B cell (primary cell): ENCODE data around the gene CRELD2.

Source experiments
- EZH2 ChIP-seq: IDR thresholded peaks from 2 replicates; pipeline ENCODE4 v1.6.1; 2012; ENCODE audit warnings: borderline replicate concordance, low read depth, mild to moderate bottlenecking, moderate library complexity, low read length; ENCODE audit not compliant: insufficient read depth, poor library complexity, severe bottlenecking
- TF ChIP-seq, protein P1 (sequence below): fragments of 200-600 bp; IDR thresholded peaks from one replicate; pipeline ENCODE4 v1.8.0; 2022; ENCODE audit warnings: antibody characterized with exemption, mild to moderate bottlenecking

DNA sequence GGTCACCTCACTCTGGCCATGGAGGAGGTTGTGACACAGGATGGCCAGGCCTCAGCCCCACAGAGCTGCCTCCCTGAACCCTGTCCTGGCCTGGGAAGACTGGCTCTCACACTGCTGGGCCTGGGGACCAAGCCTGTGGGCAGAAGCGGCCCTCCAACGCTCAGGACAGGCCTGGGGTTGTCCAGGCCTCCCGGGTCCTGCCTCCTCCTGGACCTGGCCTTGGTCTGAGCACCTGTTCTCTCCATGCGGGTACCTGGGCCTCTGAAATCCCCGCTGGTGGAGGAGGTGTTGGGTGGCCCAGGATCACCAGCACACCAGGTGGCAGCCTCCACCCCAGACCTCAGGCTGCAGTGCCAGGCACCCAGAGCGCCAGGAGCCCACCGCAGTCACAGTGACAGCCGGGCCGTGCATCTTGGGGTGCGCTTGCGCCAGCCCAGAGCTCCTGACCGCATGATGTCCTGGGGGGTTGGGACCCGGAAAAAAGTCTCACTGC is 26.0 kb downstream of the CRELD2 start:
- TF ChIP-seq, protein P1, sequence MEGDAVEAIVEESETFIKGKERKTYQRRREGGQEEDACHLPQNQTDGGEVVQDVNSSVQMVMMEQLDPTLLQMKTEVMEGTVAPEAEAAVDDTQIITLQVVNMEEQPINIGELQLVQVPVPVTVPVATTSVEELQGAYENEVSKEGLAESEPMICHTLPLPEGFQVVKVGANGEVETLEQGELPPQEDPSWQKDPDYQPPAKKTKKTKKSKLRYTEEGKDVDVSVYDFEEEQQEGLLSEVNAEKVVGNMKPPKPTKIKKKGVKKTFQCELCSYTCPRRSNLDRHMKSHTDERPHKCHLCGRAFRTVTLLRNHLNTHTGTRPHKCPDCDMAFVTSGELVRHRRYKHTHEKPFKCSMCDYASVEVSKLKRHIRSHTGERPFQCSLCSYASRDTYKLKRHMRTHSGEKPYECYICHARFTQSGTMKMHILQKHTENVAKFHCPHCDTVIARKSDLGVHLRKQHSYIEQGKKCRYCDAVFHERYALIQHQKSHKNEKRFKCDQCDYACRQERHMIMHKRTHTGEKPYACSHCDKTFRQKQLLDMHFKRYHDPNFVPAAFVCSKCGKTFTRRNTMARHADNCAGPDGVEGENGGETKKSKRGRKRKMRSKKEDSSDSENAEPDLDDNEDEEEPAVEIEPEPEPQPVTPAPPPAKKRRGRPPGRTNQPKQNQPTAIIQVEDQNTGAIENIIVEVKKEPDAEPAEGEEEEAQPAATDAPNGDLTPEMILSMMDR, result no peak
- TF ChIP-seq EZH2, result no peak
